ENCODE measurements around the gene MSLN.

MSLN gene

GRCh38 chr16:759110-759910 is 1.2 kb upstream of the MSLN start:
- no peak for DNase-seq (ENCODE audit: low read depth, low spot score)

GRCh38 chr16:760065-760464 is 469 bp upstream of the MSLN start:
- DNase-seq (ENCODE audit: low read depth, low spot score), result no peak

- no peak for DNase-seq (ENCODE audit: low read depth, low spot score)
Measured at GRCh38 chr16:761625-762513, 1.3 kb downstream of the MSLN start.

GRCh38 chr16:762595-763268 is 2.2 kb downstream of the MSLN start:
- no peak for DNase-seq (ENCODE audit: low read depth, low spot score)

GRCh38 chr16:763369-764183 is 3.0 kb downstream of the MSLN start:
- DNase-seq (ENCODE audit: low read depth, low spot score), result no peak

- no peak for DNase-seq (ENCODE audit: low read depth, low spot score)
Measured at GRCh38 chr16:764184-764750, 3.7 kb downstream of the MSLN start.

GRCh38 chr16:764848-765487 is 4.4 kb downstream of the MSLN start:
- DNase-seq (ENCODE audit: low read depth, low spot score), result no peak

GRCh38 chr16:765488-765865 is 4.9 kb downstream of the MSLN start:
- DNase-seq (ENCODE audit: low read depth, low spot score), result no peak

GRCh38 chr16:766008-766819 is 5.7 kb downstream of the MSLN start:
- DNase-seq (ENCODE audit: low read depth, low spot score), result no peak

- DNase-seq (ENCODE audit: low read depth, low spot score), result no peak
Measured at GRCh38 chr16:766820-767640, 6.5 kb downstream of the MSLN start.

- no peak for DNase-seq (ENCODE audit: low read depth, low spot score)
Measured at GRCh38 chr16:767743-768235, 7.3 kb downstream of the MSLN start.

GRCh38 chr16:768428-768827 is 7.9 kb downstream of the MSLN start:
- DNase-seq (ENCODE audit: low read depth, low spot score), result no peak

- no peak for DNase-seq (ENCODE audit: low read depth, low spot score)
Measured at GRCh38 chr16:769184-769784, 8.8 kb downstream of the MSLN start.

- DNase-seq (ENCODE audit: low read depth, low spot score), result no peak
Measured at GRCh38 chr16:769934-770333, 9.4 kb downstream of the MSLN start.

- DNase-seq (ENCODE audit: low read depth, low spot score), result no peak
Measured at GRCh38 chr16:770411-770810, 9.9 kb downstream of the MSLN start.

GRCh38 chr16:772959-773358 is 12.4 kb downstream of the MSLN start:
- no peak for DNase-seq (ENCODE audit: low read depth, low spot score)

- DNase-seq (ENCODE audit: low read depth, low spot score), result no peak
Measured at GRCh38 chr16:774086-775001, 13.8 kb downstream of the MSLN start.
